CD4-positive, alpha-beta T cell treated with Interferon gamma for 1 hour (primary cell): Measurements from ENCODE around the gene ADAMTSL1.

Source experiments
- DNase-seq: peaks from one replicate; pipeline ENCODE4 v3.0.0-alpha.2; 2020

Gene ADAMTSL1

GRCh38 chr9:18668944-18669343, 195.0 kb downstream of the ADAMTSL1 start:
- no peak for DNase-seq

- DNase-seq = no peak
Observed at GRCh38 chr9:18672706-18673105, 198.8 kb downstream of the ADAMTSL1 start.

- DNase-seq = no peak
Observed at GRCh38 chr9:18673179-18673578, 199.2 kb downstream of the ADAMTSL1 start.

GRCh38 chr9:18675332-18675731, 201.4 kb downstream of the ADAMTSL1 start:
- DNase-seq = no peak

GRCh38 chr9:18675973-18676372, 202.0 kb downstream of the ADAMTSL1 start:
- no peak for DNase-seq

- DNase-seq = no peak
Observed at GRCh38 chr9:18676525-18676924, 202.6 kb downstream of the ADAMTSL1 start.

GRCh38 chr9:18678821-18679590, 205.1 kb downstream of the ADAMTSL1 start:
- no peak for DNase-seq

- DNase-seq = no peak
Observed at GRCh38 chr9:18682907-18683306, 209.0 kb downstream of the ADAMTSL1 start.

GRCh38 chr9:18683312-18683711, 209.4 kb downstream of the ADAMTSL1 start:
- no peak for DNase-seq

- no peak for DNase-seq
Observed at GRCh38 chr9:18683851-18684250, 209.9 kb downstream of the ADAMTSL1 start.

- DNase-seq = no peak
Observed at GRCh38 chr9:18684593-18685317, 210.8 kb downstream of the ADAMTSL1 start.

GRCh38 chr9:18688581-18689565, 214.9 kb downstream of the ADAMTSL1 start:
- DNase-seq = no peak

- DNase-seq = no peak
Observed at GRCh38 chr9:18689921-18690320, 216.0 kb downstream of the ADAMTSL1 start.

- no peak for DNase-seq
Observed at GRCh38 chr9:18692268-18692667, 218.3 kb downstream of the ADAMTSL1 start.

GRCh38 chr9:18692962-18693361, 219.0 kb downstream of the ADAMTSL1 start:
- no peak for DNase-seq

GRCh38 chr9:18694959-18695668, 221.2 kb downstream of the ADAMTSL1 start:
- DNase-seq = no peak

GRCh38 chr9:18698992-18699391, 225.0 kb downstream of the ADAMTSL1 start:
- DNase-seq = no peak

GRCh38 chr9:18699764-18700163, 225.8 kb downstream of the ADAMTSL1 start:
- no peak for DNase-seq

- DNase-seq = no peak
Observed at GRCh38 chr9:18700714-18701113, 226.8 kb downstream of the ADAMTSL1 start.

GRCh38 chr9:18703151-18703900, 229.4 kb downstream of the ADAMTSL1 start:
- DNase-seq = no peak

GRCh38 chr9:18703901-18704379, 230.0 kb downstream of the ADAMTSL1 start:
- DNase-seq = no peak
